ENCODE data around the gene URGCP. TPM values are rescaled to one million over a fixed set of nuclear protein-coding genes. Genes with fewer than 3 reads are reported as not detected.

Gene URGCP
- total RNA-seq, 1 experiment from 2014 or later, result 28.0 TPM

GRCh38 chr7:43838201-43838658, 68.2 kb downstream of the URGCP start:
- Histone ChIP-seq H3K4me3 (replicated peaks in 1 of 2; ENCODE audit: low read depth in 1 of 2, low read length in 2 of 2) (peak overlapping the region in 1 of 2 experiments; percentile 45; a peak in 2 of 4 replicates), H3K27ac (ENCODE audit: low read depth, low read length) (no peak overlapping the region), H3K4me1 (ENCODE audit: control insufficient read depth in 1 of 2, insufficient read depth in 2 of 2, low read length in 2 of 2) (peaks cover 0 to 24% of the 10 kb centered on the region in 2 experiments; a peak in 2 of 4 replicates), H3K9me3 (ENCODE audit: control insufficient read depth in 1 of 2, insufficient read depth in 1 of 2, low read depth in 1 of 2, low read length in 2 of 2) (no peaks in the 10 kb centered on the region), H3K9ac (ENCODE audit: low read length) (no peak overlapping the region; the same call in 1 of the 2 replicates), H3K4me2 (ENCODE audit: low read length) (peak overlapping the region; percentile 76), H3K27me3 (ENCODE audit: insufficient read depth, low read length) (no peaks in the 10 kb centered on the region), H3K36me3 (ENCODE audit: control insufficient read depth in 1 of 2, insufficient read depth in 2 of 2, low read length in 2 of 2) (no peaks in the 10 kb centered on the region), H3K9me2 (ENCODE audit: insufficient read depth) (no peaks in the 10 kb centered on the region), H3K79me2 (ENCODE audit: insufficient read depth, low read length) (no peaks in the 10 kb centered on the region), H2AFZ (ENCODE audit: low read depth, low read length, poor library complexity, severe bottlenecking) (peak overlapping the region; percentile 96), H4K20me1 (ENCODE audit: insufficient read depth) (no peaks in the 10 kb centered on the region)
- CTCF ChIA-PET, result interaction anchor here (0.6 to 2.0 kb wide), 11 partner anchors 9 to 1898 kb away, joined by 3 to 23 read pairs (median 3); partner anchors contain the start of gene STK17A
- TF ChIP-seq EGR1 (IDR thresholded peaks at IDR 0.05; ENCODE audit: low read depth) (no peak), REST (IDR thresholded peaks at IDR 0.05; ENCODE audit: low read depth) (no peak), ELF1 (IDR thresholded peaks at IDR 0.05; ENCODE audit: borderline replicate concordance, low read depth) (no peak), MAX (IDR thresholded peaks at IDR 0.05) (no peak)
- RAD21 ChIA-PET (ENCODE audit: low non-redundant PET in 1 of 2, low total read pairs in 2 of 2, uncharacterized antibody in 2 of 2, unreplicated experiment in 2 of 2), result interaction anchor here in 1 of 2 experiments (0.7 to 1.5 kb wide), 3 partner anchors 19 to 256 kb away, joined by 3 to 5 read pairs (median 3); partner anchors contain the start of gene STK17A
- intact Hi-C loops (cut with micrococcal nuclease), result loop anchor here (2.0 to 10.0 kb wide), 6 partner anchors 109 to 1895 kb away; partner anchors contain the start of genes COA1 and STK17A
- no TSS peak for BruUV-seq (replicated peaks)
- POLR2A ChIA-PET, result no interaction called here
- DNase-seq (ENCODE audit: low read depth, low spot score) (no peak), ATAC-seq (no peak)

Data from HCT116 (cell line).